ENCODE measurements around the gene NMNAT3.

Gene NMNAT3

DNA sequence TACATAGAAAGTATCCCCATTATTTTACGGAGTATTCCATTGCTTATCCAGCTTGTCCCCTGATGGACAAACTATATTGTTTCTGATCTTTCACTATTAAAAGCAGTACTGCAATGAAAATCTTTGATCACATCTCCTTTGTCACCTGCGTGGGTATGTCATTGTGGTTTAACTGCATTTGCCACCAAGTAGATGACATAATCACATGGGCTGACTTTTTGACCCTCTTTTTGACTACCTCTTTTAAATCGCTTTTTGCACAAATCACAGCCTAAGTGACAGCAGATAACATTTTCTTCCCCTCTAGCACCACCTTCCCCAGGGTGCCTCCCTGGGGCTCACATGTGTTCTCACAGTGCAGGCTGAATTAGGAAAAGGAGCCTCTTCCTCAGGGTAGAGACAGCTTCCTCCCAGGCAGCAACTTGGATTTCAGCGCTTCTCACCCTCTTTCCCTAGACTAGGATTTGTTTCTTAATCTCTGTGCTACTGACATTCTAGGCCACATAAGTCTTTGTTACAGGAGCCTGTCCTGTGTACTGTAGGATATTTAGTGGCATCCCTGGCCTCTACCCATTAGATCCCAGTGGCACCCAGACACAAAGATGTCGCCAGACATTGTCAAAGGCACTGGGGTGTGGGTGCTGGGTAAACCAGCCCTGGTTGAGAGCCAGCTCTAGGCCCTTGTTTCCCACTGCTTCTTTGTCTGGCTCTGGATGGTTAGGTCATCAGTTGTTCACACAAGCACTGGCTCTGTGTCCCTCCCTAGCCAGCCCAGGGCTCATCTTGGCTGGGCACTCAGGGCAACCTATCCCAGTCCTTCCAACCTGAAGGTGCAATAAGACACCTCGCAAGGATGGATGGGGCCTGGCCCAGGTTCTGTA, 136.9 kb downstream of the NMNAT3 start:
- DNase-seq (ENCODE audit: low spot score) = no peak

DNA sequence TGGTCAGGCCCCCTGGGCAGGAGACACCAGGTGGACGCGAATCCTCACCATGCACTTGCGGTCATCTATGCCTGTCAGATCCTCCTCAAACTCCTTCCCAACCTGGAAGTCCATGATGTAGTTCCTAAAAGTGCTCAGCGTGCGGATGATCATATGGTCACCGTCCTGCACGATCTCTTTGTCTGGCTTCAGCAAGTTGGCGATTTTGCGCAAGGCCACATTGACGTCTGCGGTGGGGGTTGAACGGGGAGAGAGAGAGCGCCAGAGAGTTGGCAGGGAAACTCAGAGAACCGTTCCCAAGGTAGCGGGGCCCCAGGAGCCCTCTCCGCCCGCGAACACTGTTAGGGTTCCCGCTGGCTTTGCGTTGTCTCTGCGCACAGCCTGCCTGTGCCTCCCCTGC, 139.0 kb downstream of the NMNAT3 start:
- no peak for DNase-seq (ENCODE audit: low spot score)

- DNase-seq (ENCODE audit: low spot score) = no peak
Measured at GRCh38 chr3:139537795-139538621, 139.8 kb downstream of the NMNAT3 start.

GRCh38 chr3:139537361-139537760, 140.4 kb downstream of the NMNAT3 start:
- DNase-seq (ENCODE audit: low spot score) = peak; percentile 34

DNA sequence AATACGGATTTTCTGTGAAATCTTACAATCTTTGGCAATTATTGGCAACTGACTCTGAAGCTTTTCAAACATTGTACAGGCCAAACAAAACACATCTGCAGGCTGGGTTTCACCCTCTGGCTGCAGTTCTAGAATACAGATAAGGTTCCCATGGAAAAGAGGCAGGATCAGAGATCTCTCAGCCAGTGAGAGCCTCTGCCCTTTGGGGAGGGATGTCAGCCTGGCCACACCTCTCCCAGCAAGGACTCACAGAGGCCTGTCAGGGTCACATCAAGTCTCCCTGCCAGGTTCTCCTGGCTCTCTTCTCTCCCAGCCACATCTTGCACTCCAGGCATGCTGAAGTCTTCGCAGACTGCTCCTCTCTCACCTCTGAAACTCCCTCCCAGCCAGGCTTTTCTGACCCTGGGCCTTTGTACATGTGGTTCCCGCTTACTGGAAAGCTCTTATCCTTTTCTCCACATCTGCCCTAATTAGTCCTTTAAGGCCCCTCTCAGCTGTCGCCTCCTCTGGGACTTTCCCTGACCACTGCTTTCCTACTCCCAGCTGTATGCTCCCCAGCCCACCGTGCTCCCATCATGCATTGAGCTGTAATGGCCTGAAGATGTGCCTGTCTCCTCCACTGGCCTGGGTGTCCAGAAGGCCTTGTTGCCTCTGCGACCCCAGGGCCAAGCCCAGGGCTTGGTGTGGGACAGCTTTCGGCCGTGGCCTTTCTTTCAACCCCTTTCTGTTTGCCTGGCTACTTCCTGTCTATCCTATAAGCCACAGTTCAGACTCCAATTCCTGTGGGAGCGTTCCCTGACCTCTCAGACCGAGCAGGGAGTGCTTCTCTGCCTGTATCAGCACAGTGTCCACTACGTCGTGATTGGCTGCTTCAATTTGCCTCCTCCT, 142.5 kb downstream of the NMNAT3 start:
- DNase-seq (ENCODE audit: low spot score) = peak; percentile 16

DNA sequence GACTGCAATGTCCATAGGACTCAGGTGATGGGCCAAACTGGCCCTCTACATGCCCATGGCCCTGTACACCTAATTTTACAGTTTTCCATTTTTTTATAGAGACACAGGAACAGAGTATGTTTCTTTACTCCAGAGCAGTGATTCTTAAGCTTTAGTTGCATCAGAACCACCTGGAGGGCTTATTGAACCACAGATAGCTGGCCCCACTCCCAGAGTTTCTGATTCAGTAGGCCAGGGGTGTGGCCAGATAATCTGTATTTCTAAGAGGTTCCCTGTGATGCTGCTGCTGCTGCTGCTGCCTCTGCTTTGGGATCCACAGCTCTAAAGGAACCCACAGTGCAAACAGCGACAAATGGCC, 143.3 kb downstream of the NMNAT3 start:
- DNase-seq (ENCODE audit: low spot score) = no peak

GRCh38 chr3:139533781-139534454, 143.9 kb downstream of the NMNAT3 start:
- peak; percentile 40 for DNase-seq (ENCODE audit: low spot score)

DNA sequence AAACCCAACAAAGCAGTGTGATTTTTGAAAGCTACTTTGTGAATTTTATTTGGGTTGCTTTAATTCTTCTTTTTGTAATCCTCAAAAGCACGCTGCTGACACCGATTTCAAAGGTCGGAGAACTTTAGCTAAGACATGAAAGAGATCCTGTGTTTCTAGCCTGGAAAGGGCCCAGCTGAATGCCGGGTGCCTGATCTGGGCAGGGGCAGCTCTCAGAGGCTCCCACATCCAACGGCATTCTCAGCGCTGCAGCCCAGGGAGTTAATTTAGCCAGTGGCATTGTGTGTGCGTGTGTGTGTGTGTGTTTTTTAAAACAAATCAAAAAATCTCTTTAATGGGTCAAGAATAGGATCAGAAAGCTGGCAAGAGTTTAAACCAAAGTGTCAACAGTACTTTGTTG, 144.8 kb downstream of the NMNAT3 start:
- DNase-seq (ENCODE audit: low spot score) = no peak

DNA sequence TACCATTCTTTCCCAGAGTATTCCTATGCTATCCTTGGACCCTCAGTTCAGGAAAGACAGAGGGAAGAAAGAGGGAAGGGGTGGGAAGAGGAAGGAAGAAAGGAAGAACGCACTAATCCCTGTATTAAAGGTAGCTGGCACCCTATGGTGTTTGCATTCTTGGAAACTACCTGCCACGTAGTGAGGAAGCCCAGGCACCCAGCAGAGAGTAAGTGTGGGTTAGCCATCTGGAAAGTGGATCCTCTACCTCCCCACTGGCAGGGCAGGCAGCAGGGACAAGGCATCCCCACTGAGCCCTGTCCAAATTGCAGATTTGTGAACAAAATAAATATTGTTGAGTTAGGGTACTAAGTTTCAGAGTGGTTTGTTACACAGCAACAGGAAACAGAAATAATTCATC, 147.1 kb downstream of the NMNAT3 start:
- DNase-seq (ENCODE audit: low spot score) = no peak

DNA sequence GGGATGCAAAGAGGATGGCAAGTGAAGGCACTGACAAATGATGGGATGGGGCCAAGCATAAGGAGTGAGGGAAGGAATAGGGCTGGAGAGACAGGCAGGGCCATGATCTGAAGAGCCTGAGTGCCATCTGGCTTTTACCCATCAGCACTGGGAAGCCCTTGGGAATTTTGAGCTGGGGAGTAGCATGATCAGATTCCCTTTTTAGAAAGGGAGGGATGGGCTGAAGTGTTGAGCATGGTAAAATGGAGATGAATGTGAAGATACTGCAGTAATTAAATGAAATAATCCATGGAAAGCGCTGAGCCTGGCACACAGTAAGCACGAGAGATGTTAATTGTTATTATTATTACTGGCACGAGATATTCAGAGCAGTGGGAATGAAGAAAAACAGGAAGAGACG, 148.1 kb downstream of the NMNAT3 start:
- no peak for DNase-seq (ENCODE audit: low spot score)

- no peak for DNase-seq (ENCODE audit: low spot score)
Measured at GRCh38 chr3:139528924-139529323, 148.8 kb downstream of the NMNAT3 start.

DNA sequence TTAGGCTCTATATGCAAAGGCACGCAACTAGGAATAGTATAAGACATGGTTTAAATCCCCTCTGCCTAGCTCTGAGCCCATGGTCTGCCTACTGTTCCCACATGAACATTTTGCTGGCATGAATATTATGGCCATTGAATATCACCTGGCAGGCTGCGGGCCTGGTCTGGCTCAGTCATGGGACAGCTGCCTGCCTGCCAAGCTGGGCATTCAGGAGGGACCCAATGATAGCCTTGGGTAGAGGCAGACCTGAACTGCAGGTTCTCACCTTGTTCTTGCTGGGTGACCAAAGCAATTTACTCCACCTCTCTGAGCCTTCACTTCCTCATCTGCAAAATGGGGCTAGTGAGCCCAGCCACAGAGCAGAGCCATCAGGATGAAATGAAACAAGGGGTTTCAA, 149.5 kb downstream of the NMNAT3 start:
- DNase-seq (ENCODE audit: low spot score) = no peak

- DNase-seq (ENCODE audit: low spot score) = no peak
Measured at GRCh38 chr3:139527265-139527664, 150.5 kb downstream of the NMNAT3 start.

GRCh38 chr3:139526146-139526545, 151.6 kb downstream of the NMNAT3 start:
- no peak for DNase-seq (ENCODE audit: low spot score)

GRCh38 chr3:139524841-139525636, 152.7 kb downstream of the NMNAT3 start:
- no peak for DNase-seq (ENCODE audit: low spot score)

DNA sequence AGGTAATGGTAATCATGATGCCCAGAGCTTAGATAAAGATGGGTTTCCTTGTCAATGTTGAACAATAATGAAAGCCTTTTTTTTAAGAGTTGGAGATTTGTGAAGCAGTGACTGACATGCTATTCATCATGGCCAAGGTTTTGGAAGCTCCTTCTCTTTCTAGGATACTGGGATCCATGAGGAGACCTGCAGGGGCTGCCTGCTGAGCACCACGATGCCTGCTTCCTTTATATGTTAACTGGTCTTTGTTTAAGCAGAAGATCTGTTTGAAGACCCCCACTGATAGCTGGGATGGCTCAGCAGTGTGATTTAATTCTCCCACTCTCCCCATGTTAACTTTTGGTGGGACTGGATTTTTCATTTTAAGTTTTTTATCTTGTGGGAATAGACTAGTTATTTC, 154.1 kb downstream of the NMNAT3 start:
- DNase-seq (ENCODE audit: low spot score) = no peak

- DNase-seq (ENCODE audit: low spot score) = no peak
Measured at GRCh38 chr3:139523166-139523565, 154.6 kb downstream of the NMNAT3 start.

- DNase-seq (ENCODE audit: low spot score) = no peak
Measured at GRCh38 chr3:139522421-139522820, 155.4 kb downstream of the NMNAT3 start.

- no peak for DNase-seq (ENCODE audit: low spot score)
Measured at GRCh38 chr3:139521816-139522215, 156.0 kb downstream of the NMNAT3 start.

- DNase-seq (ENCODE audit: low spot score) = no peak
Measured at GRCh38 chr3:139521144-139521543, 156.6 kb downstream of the NMNAT3 start.
